Measurements from ENCODE around the gene COX14. TPM values are rescaled to one million over a fixed set of nuclear protein-coding genes. Genes with fewer than 3 reads are reported as not detected.

Gene COX14
- total RNA-seq, 6 experiments from 2014 or later, result 37.7 to 67.5 (median 50.6) TPM

DNA sequence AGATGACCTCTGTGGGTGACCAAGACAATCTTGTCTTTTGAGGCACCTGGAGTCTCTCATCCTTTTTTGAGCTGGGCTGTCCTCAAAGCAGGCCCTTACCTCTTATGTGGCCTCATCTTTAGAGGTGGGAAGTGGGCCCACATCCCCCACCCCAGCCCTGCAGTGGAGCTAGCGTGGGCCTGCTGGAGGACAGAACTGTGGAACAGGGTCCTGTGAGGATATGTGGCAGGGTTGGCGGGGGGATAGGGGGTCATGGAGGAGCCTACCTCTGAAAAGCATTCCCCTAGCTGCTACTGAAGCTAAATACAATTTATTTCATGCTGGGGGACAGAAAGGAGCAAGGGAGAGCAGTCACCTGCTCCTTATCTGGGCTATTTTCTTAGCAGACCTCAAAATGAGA is 8.7 kb upstream of the COX14 start:
- WGBS (ENCODE audit: insufficient coverage, low coverage, low lambda C conversion rate, missing lambda C conversion rate), result 86% methylated on average over 1 of the region's 2 CpGs
- Histone ChIP-seq H3K27ac (peak overlapping the region in 2 of 3 donors; percentile 87 to 90), H3K9me3 (no peaks in the 10 kb centered on the region), H3K36me3 (peaks cover 0 to 26% (median 15%) of the 10 kb centered on the region in 4 donors), H3K4me3 (peak overlapping the region in 2 of 3 donors; percentile 60 to 63), H3K4me1 (peaks cover 0 to 48% (median 22%) of the 10 kb centered on the region in 4 donors), H3K27me3 (no peaks in the 10 kb centered on the region)
- no peak for TF ChIP-seq POLR2A (IDR thresholded peaks at IDR 0.05)
- TF ChIP-seq, protein P1, sequence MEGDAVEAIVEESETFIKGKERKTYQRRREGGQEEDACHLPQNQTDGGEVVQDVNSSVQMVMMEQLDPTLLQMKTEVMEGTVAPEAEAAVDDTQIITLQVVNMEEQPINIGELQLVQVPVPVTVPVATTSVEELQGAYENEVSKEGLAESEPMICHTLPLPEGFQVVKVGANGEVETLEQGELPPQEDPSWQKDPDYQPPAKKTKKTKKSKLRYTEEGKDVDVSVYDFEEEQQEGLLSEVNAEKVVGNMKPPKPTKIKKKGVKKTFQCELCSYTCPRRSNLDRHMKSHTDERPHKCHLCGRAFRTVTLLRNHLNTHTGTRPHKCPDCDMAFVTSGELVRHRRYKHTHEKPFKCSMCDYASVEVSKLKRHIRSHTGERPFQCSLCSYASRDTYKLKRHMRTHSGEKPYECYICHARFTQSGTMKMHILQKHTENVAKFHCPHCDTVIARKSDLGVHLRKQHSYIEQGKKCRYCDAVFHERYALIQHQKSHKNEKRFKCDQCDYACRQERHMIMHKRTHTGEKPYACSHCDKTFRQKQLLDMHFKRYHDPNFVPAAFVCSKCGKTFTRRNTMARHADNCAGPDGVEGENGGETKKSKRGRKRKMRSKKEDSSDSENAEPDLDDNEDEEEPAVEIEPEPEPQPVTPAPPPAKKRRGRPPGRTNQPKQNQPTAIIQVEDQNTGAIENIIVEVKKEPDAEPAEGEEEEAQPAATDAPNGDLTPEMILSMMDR (IDR thresholded peaks at IDR 0.05), result no peak
- intact Hi-C loops (cut with DNase I), result no loop called here
- no peak for ATAC-seq
- DNase-seq, result no peak

DNA sequence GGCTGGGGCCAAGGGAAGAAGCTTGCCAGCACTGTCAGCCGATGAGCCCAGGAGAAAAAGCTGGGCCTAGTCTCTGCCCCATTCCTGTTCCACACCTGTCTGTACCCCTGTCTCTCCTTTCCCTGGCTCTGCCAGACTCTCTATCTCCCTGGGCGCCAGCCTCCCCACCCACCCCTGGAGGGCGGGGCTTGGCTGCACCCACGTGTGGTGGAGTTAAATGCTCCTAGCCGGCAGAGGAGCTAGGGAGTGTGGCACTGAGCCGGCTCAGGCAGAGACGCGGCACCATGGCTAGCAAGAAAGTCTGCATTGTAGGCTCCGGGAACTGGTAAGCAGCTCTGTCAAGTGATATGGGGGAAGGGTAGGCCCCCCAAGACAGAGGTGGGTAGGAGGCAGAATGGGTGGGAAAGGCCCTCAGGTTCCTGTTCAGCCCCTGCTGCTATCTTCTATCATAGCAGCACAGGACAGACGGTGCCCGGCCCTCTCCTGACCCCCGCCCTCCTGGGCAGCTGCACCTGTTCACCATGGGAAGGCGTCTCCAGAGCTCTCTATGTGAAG is 8.2 kb upstream of the COX14 start, which contains the start of gene GPD1:
Gene GPD1, plus strand, starts transcription at position 242 of the 555 bp plus-strand sequence. Its CDS starts 43 bp downstream, at position 285.
- 17% methylated on average over 7 of the region's 13 CpGs for WGBS (ENCODE audit: insufficient coverage, low coverage, low lambda C conversion rate, missing lambda C conversion rate)
- TF ChIP-seq, protein P1 (IDR thresholded peaks at IDR 0.05), result no peak
- peak; percentile 97 for TF ChIP-seq POLR2A (IDR thresholded peaks at IDR 0.05)
- DNase-seq (peak; percentile 87 to 95 (median 94)), ATAC-seq (peak; percentile 79 to 87 (median 83))
- Histone ChIP-seq H3K4me1 (peaks cover 0 to 53% (median 25%) of the 10 kb centered on the region in 4 donors), H3K27me3 (no peaks in the 10 kb centered on the region), H3K9me3 (no peaks in the 10 kb centered on the region), H3K36me3 (peaks cover 0 to 21% (median 12%) of the 10 kb centered on the region in 4 donors), H3K27ac (peak within 1 kb of the TSS in 2 of 3 donors; percentile 87 to 90), H3K4me3 (peak within 1 kb of the TSS; percentile 39 to 63 (median 60))
- intact Hi-C loops (cut with DNase I), result no loop called here

DNA sequence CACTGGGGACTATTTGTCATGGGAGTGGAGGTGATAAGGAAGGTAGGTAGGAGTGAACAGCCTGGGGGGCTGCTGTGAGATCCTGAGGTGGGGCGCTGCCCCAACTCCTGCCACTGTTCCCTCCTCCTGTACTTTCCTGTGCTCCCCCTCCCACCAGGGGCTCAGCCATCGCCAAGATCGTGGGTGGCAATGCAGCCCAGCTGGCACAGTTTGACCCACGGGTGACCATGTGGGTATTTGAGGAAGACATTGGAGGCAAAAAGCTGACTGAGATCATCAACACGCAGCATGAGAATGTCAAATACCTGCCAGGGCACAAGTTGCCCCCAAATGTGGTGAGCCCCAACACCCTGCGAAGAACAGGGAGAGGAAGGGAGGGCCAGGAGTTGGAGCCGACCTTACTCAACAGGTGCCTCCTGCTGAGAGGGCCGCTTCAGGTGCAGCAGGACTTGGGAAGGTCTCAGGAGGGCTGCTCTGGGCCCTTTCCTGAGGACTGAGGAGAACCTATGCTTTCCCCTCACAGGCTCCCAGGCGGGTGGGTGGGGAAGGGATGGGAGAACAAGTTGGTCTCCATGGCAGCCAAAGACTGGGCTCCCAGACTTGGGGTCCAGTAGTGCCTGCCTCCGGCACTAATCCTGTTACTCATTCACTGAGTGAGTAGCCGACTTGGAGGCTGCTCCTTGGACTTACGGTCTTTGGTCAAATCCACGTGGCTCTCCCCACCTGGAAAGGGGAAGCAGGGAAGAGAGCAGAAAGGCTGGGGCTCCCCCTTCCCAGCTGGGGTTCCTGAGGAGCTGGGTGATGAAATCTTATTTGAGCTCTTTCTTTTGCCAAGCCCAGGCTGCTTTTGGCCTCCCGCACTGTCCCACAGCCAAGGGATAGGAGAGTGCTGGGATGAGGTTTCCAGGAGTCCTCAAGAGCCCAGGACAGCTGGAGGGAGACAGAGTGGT is 7.3 kb upstream of the COX14 start:
- WGBS (ENCODE audit: insufficient coverage, low coverage, low lambda C conversion rate, missing lambda C conversion rate), result 31% methylated on average over 5 of the region's 14 CpGs
- DNase-seq, result no peak
- intact Hi-C loops (cut with DNase I), result no loop called here
- Histone ChIP-seq H3K27me3 (no peaks in the 10 kb centered on the region), H3K4me3 (peak overlapping the region; percentile 39 to 63 (median 60)), H3K9me3 (no peaks in the 10 kb centered on the region), H3K27ac (peak overlapping the region in 2 of 3 donors; percentile 45 to 87), H3K4me1 (peaks cover 0 to 62% (median 26%) of the 10 kb centered on the region in 4 donors), H3K36me3 (peaks cover 0 to 13% (median 4%) of the 10 kb centered on the region in 4 donors)
- peak; percentile 0 to 26 (median 8) for ATAC-seq
- TF ChIP-seq, protein P1 (IDR thresholded peaks at IDR 0.05), result no peak
- no peak for TF ChIP-seq POLR2A (IDR thresholded peaks at IDR 0.05)

DNA sequence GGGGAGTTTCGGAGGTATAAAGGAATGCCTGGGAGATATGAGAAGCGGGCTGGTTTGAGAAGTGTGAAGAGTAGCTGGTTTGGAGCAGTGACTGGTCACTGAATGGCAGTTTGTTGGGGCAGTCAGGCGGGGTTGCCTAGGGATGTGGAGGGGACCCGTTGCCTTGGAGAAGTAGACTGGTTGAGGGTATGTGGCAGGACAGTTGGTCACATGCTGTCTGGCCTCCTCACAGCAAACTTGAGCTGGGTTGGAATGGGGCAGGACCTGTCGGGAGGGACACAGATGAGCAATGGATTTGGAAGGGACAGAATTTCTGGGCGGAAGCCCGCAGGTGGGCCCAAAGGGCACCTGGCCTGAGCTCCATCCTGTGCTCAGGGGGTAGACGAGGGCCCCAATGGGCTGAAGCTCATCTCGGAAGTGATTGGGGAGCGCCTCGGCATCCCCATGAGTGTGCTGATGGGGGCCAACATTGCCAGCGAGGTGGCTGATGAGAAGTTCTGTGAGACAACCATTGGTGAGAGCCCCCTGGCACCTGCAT is 6.1 kb upstream of the COX14 start:
- H3K27me3 ChIP-seq, result no peaks in the 10 kb centered on the region
- 100% methylated on average over 1 of the region's 12 CpGs for WGBS (ENCODE audit: insufficient coverage, low coverage, low lambda C conversion rate, missing lambda C conversion rate)
- no peak for TF ChIP-seq POLR2A (IDR thresholded peaks at IDR 0.05)
- TF ChIP-seq, protein P1 (IDR thresholded peaks at IDR 0.05), result no peak
- DNase-seq, result no peak
- intact Hi-C loops (cut with DNase I), result no loop called here
- H3K4me1 ChIP-seq, result peaks cover 0 to 73% (median 28%) of the 10 kb centered on the region in 4 donors
- no peak for ATAC-seq
- H3K4me3 ChIP-seq, result no peak overlapping the region
- H3K27ac ChIP-seq, result peak overlapping the region in 1 of 3 donors; percentile 45
- H3K9me3 ChIP-seq, result no peaks in the 10 kb centered on the region
- peaks cover 0 to 10% (median 4%) of the 10 kb centered on the region in 4 donors for H3K36me3 ChIP-seq

Measured in right lobe of liver (tissue), 6 donors.